Endothelial cell of umbilical vein (primary cell): ENCODE results near the gene SDK2. TPM values are rescaled to one million over a fixed set of nuclear protein-coding genes. Genes with fewer than 3 reads are reported as not detected.

Experiments used
- BruUV-seq: library from RNA; stranded (reverse); fragments of 400-500 nt; replicated peaks from 2 replicates; lab custom pipeline; 2021; lab: Mats Ljungman, UMichigan
- CTCF ChIA-PET: fragments of 300-600, 350-600 bp; sonication (Branson Sonifier 250); formaldehyde crosslinking; loops from one replicate; lab custom pipeline; 2021; ENCODE audit warnings: antibody characterized with exemption, inconsistent platforms; lab: Charles Lee
- POLR2A ChIA-PET: fragments of 300-600, 350-600 bp; sonication (Branson Sonifier 250); formaldehyde crosslinking; loops from one replicate; lab custom pipeline; 2021; ENCODE audit warnings: antibody characterized with exemption, inconsistent platforms; lab: Charles Lee
- DNase-seq: peaks from one replicate; pipeline ENCODE4 v3.0.0-alpha.2; 2011; ENCODE audit warnings: low read depth, low spot score
- FAIRE-seq: peaks from 2 replicates; lab custom pipeline; 2011; peaks lifted over from hg19 to GRCh38; lab: Jason Lieb, UNC
- H2AFZ ChIP-seq: 2 replicates; pipeline ENCODE4 v1.6.0; 2012; ENCODE audit warnings: low read depth, low read length, control low read depth, inconsistent platforms
- H3K27ac ChIP-seq: 2 replicates; pipeline ENCODE4 v1.5.1; 2011; ENCODE audit warnings: low read depth, mild to moderate bottlenecking, control low read depth, low read length, moderate library complexity; ENCODE audit not compliant: insufficient read depth
- H3K27me3 ChIP-seq, 2 experiments: 2 replicates each; pipeline versions ENCODE4 v1.6.0 to v1.6.1; 2011; ENCODE audit warnings: low read length in 2 of 2, mixed read lengths in 1 of 2; ENCODE audit not compliant: control insufficient read depth in 2 of 2, insufficient read depth in 2 of 2
- H3K36me3 ChIP-seq, 2 experiments: 2 replicates in 1 of 2; 3 replicates in 1 of 2; pipeline ENCODE4 v1.5.1; 2011; ENCODE audit warnings: low read length in 2 of 2, mild to moderate bottlenecking in 1 of 2, moderate library complexity in 1 of 2; ENCODE audit not compliant: control insufficient read depth in 2 of 2, insufficient read depth in 2 of 2; ENCODE audit errors: extremely low read depth in 1 of 2
- H3K4me1 ChIP-seq: 3 replicates; pipeline ENCODE4 v1.5.1; 2011; ENCODE audit warnings: mild to moderate bottlenecking, low read length; ENCODE audit not compliant: control insufficient read depth, insufficient read depth; ENCODE audit errors: extremely low read depth
- H3K4me2 ChIP-seq: 2 replicates; pipeline ENCODE4 v1.6.1; 2011; ENCODE audit warnings: low read length, control low read depth, mixed read lengths; ENCODE audit not compliant: insufficient read depth
- H3K4me3 ChIP-seq, 3 experiments: fragments of 200-600 bp in 1 of 3; sonication (generic), shearing (Covaris generic) in 1 of 3; replicated peaks in 1 of 3; 2 replicates each; pipeline ENCODE4 v1.5.1; 2011 to 2016; ENCODE audit warnings: control low read depth in 3 of 3, low read length in 3 of 3, mild to moderate bottlenecking in 2 of 3, inconsistent platforms in 1 of 3, low read depth in 1 of 3, moderate library complexity in 1 of 3; ENCODE audit not compliant: insufficient read depth in 1 of 3
- H3K79me2 ChIP-seq: 2 replicates; pipeline ENCODE4 v1.6.0; 2012; ENCODE audit warnings: low read length, inconsistent platforms; ENCODE audit not compliant: control insufficient read depth, insufficient read depth
- H3K9ac ChIP-seq: replicated peaks from 2 replicates; pipeline ENCODE3; 2011; ENCODE audit warnings: low read length, control low read depth; ENCODE audit not compliant: insufficient read depth; ENCODE audit errors: extremely low read depth
- H3K9me1 ChIP-seq: replicated peaks from 3 replicates; pipeline ENCODE4 v1.6.0; 2011; ENCODE audit warnings: mild to moderate bottlenecking, low read length; ENCODE audit not compliant: control insufficient read depth, insufficient read depth; ENCODE audit errors: extremely low read depth
- H3K9me3 ChIP-seq: replicated peaks from 2 replicates; pipeline ENCODE4 v1.5.1; 2012; ENCODE audit warnings: low read length, inconsistent platforms; ENCODE audit not compliant: control insufficient read depth, insufficient read depth
- H4K20me1 ChIP-seq: replicated peaks from 2 replicates; pipeline ENCODE3; 2011; ENCODE audit warnings: mild to moderate bottlenecking, low read length; ENCODE audit not compliant: control insufficient read depth, insufficient read depth; ENCODE audit errors: extremely low read depth
- EZH2 ChIP-seq: IDR thresholded peaks from 2 replicates; pipeline ENCODE4 v1.6.1; 2012; ENCODE audit warnings: borderline replicate concordance, low read depth, mild to moderate bottlenecking, moderate library complexity, low read length, inconsistent platforms; ENCODE audit not compliant: severe bottlenecking
- FOS ChIP-seq: IDR thresholded peaks from 2 replicates; pipeline ENCODE4 v1.6.1; 2011; ENCODE audit warnings: mild to moderate bottlenecking, low read length, moderate library complexity, borderline replicate concordance; ENCODE audit not compliant: insufficient read depth
- GATA2 ChIP-seq: IDR thresholded peaks from 2 replicates; pipeline ENCODE4 v1.7.0; 2011; ENCODE audit warnings: low read depth, mild to moderate bottlenecking, moderate library complexity, mixed read lengths, low read length; ENCODE audit not compliant: insufficient read length, insufficient read depth
- JUN ChIP-seq: IDR thresholded peaks from 2 replicates; pipeline ENCODE4 v1.6.1; 2011; ENCODE audit warnings: borderline replicate concordance, low read depth; ENCODE audit not compliant: insufficient read length, insufficient read depth
- MYC ChIP-seq: IDR thresholded peaks from one replicate; pipeline ENCODE4 v1.6.1; 2011; ENCODE audit warnings: mild to moderate bottlenecking, low read depth, low read length
- POLR2A ChIP-seq: IDR thresholded peaks from 2 replicates; pipeline ENCODE4 v1.6.1; 2012; ENCODE audit warnings: low read depth, mild to moderate bottlenecking, control low read depth, low read length
- POLR2AphosphoS5 ChIP-seq: IDR thresholded peaks from 2 replicates; pipeline ENCODE4 v1.6.1; 2012; ENCODE audit warnings: low read depth, mild to moderate bottlenecking, control low read depth, low read length, moderate library complexity; ENCODE audit not compliant: insufficient read depth
- dilution Hi-C: fragments of 300-500 bp; cut with MboI; formaldehyde crosslinking; loops from one replicate; pipeline ENCODE4 v1.15.0; 2019; ENCODE audit warnings: low sequenced_read_pairs; ENCODE audit not compliant: extremely low pct_ligation_motif_present
- intact Hi-C: fragments of 100-400 bp; cut with micrococcal nuclease; formaldehyde crosslinking; loops from one replicate; pipeline ENCODE4 v1.10.0; 2022
- polyA plus RNA-seq, 4 experiments: library from polyadenylated mRNA; depleted of rRNA in 3 of 4; stranded (reverse) in 3 of 4; unstranded in 1 of 4; fragments of >200 nt; gene quantifications; 2 replicates each; pipeline versions ENCODE4 v1.2.1 to v1.2.3, GENCODE V29; 2011 to 2012; ENCODE audit warnings: missing spikeins in 1 of 4
- total RNA-seq: library from RNA; stranded (reverse); gene quantifications from 2 replicates; pipeline ENCODE4 v1.2.3, GENCODE V29; 2021
- TF ChIP-seq, protein P1 (sequence below), 2 donors: IDR thresholded peaks; 1 replicate in 1 of 2; 2 replicates in 1 of 2; pipeline ENCODE4 v1.5.1; 2011; ENCODE audit warnings: low read length in 2 of 2, mild to moderate bottlenecking in 2 of 2, moderate library complexity in 2 of 2, control low read depth in 1 of 2, inconsistent platforms in 1 of 2, low read depth in 1 of 2; ENCODE audit not compliant: insufficient read depth in 1 of 2; ENCODE audit errors: extremely low read depth in 1 of 2
- TF ChIP-seq, protein P2 (sequence below): IDR thresholded peaks from 2 replicates; pipeline ENCODE4 v1.6.1; 2011; ENCODE audit not compliant: insufficient read depth, insufficient read length

The SDK2 gene
- total and polyA plus RNA-seq, 2 donors (not counting 3 experiments of a cell fraction or from before 2014, with no cell fraction given), result not detected

DNA sequence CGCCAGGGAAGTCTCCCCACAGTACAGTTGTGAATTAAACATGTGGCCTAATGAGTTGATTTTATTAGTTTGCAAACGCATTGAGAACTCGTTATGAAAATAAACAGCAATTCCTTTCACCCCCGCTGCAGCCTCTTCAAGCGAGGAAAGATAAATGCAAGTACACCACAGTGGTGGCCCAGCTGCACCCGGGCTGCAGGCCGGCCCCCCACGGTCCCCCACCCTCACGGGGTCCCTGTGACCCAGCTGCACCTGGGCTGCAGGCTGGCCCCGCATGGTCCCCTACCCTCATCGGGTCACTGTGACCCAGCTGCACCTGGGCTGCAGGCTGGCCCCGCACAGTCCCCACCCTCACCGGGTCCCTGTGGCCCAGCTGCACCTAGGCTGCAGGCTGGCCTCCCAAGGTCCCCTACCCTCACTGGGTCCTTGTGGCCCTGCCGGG lies 32.2 kb downstream of the SDK2 start:
- Histone ChIP-seq H3K79me2 (no peaks in the 10 kb centered on the region), H3K36me3 (no peaks in the 10 kb centered on the region), H4K20me1 (no peaks in the 10 kb centered on the region), H3K4me3 (no peak overlapping the region), H2AFZ (no peak overlapping the region), H3K4me2 (no peak overlapping the region), H3K9me1 (no peaks in the 10 kb centered on the region), H3K4me1 (no peaks in the 10 kb centered on the region), H3K27ac (no peak overlapping the region), H3K9ac (no peak overlapping the region), H3K27me3 (no peaks in the 10 kb centered on the region), H3K9me3 (no peaks in the 10 kb centered on the region)
- TF ChIP-seq POLR2A, result no peak
- dilution Hi-C loops, result no loop called here
- FAIRE-seq, result no peak
- no peak for DNase-seq
- intact Hi-C loops, result loop anchor here (10.0 kb wide), 1 partner anchor 47 kb away; no protein-coding TSS in a partner anchor
- ChIA-PET CTCF (no interaction called here), POLR2A (no interaction called here)
- BruUV-seq, result no TSS peak

DNA sequence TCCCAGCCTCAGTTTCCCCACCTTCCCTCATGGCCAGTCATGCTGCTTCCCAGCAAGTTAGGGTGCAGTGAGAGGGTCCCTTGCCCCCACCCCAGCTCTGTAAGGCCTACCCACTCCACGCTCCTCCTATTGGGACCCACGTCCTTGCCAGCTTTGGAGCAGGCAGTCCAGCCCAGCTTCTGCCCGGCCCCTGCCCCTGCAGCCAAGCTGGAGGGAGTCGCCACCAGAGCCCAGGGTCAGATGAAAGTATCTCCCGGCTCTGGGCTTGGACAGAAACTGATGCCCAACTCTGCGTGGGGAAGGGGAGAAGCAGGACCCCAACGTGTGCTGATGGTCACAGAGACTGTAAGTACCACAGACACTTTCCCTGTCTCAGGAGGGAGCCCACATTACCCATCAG lies 32.6 kb downstream of the SDK2 start:
- intact Hi-C loops, result loop anchor here (10.0 kb wide), 1 partner anchor 47 kb away; no protein-coding TSS in a partner anchor
- no peak for DNase-seq
- no peak overlapping the region for H3K9ac ChIP-seq
- H3K79me2 ChIP-seq, result no peaks in the 10 kb centered on the region
- H3K9me3 ChIP-seq, result no peaks in the 10 kb centered on the region
- H3K4me2 ChIP-seq, result no peak overlapping the region
- H3K27ac ChIP-seq, result no peak overlapping the region
- H2AFZ ChIP-seq, result no peak overlapping the region
- dilution Hi-C loops, result no loop called here
- no peaks in the 10 kb centered on the region for H3K9me1 ChIP-seq
- H3K27me3 ChIP-seq, result no peaks in the 10 kb centered on the region
- CTCF ChIA-PET, result no interaction called here
- BruUV-seq, result no TSS peak
- no peaks in the 10 kb centered on the region for H3K36me3 ChIP-seq
- POLR2A ChIA-PET, result no interaction called here
- FAIRE-seq, result no peak
- H3K4me1 ChIP-seq, result no peaks in the 10 kb centered on the region
- TF ChIP-seq POLR2A, result no peak
- TF ChIP-seq, protein P1, sequence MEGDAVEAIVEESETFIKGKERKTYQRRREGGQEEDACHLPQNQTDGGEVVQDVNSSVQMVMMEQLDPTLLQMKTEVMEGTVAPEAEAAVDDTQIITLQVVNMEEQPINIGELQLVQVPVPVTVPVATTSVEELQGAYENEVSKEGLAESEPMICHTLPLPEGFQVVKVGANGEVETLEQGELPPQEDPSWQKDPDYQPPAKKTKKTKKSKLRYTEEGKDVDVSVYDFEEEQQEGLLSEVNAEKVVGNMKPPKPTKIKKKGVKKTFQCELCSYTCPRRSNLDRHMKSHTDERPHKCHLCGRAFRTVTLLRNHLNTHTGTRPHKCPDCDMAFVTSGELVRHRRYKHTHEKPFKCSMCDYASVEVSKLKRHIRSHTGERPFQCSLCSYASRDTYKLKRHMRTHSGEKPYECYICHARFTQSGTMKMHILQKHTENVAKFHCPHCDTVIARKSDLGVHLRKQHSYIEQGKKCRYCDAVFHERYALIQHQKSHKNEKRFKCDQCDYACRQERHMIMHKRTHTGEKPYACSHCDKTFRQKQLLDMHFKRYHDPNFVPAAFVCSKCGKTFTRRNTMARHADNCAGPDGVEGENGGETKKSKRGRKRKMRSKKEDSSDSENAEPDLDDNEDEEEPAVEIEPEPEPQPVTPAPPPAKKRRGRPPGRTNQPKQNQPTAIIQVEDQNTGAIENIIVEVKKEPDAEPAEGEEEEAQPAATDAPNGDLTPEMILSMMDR (IDR thresholded peaks at IDR 0.05; ENCODE audit: extremely low read depth in 1 of 2, insufficient read depth in 1 of 2, low read depth in 1 of 2, low read length in 2 of 2), result no peak
- no peak for TF ChIP-seq JUN
- TF ChIP-seq EZH2, result no peak
- TF ChIP-seq POLR2AphosphoS5, result no peak
- no peak for TF ChIP-seq GATA2
- TF ChIP-seq FOS, result no peak
- no peak for TF ChIP-seq MYC
- TF ChIP-seq, protein P2, sequence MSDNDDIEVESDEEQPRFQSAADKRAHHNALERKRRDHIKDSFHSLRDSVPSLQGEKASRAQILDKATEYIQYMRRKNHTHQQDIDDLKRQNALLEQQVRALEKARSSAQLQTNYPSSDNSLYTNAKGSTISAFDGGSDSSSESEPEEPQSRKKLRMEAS, result no peak
- no peak overlapping the region for H3K4me3 ChIP-seq
- H4K20me1 ChIP-seq, result no peaks in the 10 kb centered on the region
